HL-60 (cell line): ENCODE data around the gene RFTN1.

ENCODE experiments used
- POLR2AphosphoS5 ChIP-seq: IDR thresholded peaks from 2 replicates; pipeline ENCODE4 v1.6.1; 2012; ENCODE audit warnings: low read depth
- SPI1 ChIP-seq: IDR thresholded peaks from 2 replicates; pipeline ENCODE4 v1.6.1; 2012; ENCODE audit warnings: low read depth, mild to moderate bottlenecking, borderline replicate concordance
- TF ChIP-seq, protein P1 (sequence below): IDR thresholded peaks from one replicate; pipeline ENCODE4 v1.5.1; 2011; ENCODE audit warnings: low read length, control low read depth, inconsistent platforms; ENCODE audit not compliant: insufficient read depth

DNA sequence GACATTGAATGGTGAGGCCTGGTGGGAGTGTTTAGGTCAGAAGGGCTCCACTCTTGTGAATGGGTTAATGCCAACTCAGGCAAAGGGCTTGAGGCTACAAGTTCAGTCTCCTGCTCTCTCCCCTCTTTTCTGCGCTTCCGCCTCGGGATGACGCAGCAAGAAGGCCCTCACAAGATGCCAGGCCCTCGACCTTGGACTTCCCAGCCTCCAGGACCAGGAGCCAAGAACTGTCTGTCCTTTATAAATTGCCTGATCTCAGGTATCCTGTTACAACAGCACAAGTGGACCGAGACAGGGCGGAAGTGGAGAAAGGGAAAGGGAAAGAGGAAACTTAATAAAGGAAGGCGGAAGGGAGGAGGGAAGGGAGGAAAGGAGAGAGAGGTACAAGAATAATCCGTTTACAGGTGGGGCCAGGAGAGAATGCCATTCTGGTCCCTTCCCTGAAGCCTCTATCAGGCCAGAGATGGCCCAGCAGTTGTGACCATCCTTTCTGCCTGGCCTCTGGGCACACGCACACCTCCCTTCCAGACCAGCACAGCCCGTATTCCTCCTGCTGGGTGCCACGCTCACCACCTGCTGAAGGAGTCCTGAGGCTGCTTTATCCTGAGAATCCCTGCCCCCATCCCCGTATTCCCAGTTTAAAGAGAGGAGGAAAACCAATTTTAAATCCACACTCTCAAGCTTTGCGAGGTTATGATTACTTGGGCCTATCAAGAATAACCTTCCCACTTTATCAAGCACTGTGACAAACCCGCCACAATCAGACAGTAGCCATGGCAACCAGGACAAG, 184.3 kb downstream of the RFTN1 start:
- TF ChIP-seq, protein P1, sequence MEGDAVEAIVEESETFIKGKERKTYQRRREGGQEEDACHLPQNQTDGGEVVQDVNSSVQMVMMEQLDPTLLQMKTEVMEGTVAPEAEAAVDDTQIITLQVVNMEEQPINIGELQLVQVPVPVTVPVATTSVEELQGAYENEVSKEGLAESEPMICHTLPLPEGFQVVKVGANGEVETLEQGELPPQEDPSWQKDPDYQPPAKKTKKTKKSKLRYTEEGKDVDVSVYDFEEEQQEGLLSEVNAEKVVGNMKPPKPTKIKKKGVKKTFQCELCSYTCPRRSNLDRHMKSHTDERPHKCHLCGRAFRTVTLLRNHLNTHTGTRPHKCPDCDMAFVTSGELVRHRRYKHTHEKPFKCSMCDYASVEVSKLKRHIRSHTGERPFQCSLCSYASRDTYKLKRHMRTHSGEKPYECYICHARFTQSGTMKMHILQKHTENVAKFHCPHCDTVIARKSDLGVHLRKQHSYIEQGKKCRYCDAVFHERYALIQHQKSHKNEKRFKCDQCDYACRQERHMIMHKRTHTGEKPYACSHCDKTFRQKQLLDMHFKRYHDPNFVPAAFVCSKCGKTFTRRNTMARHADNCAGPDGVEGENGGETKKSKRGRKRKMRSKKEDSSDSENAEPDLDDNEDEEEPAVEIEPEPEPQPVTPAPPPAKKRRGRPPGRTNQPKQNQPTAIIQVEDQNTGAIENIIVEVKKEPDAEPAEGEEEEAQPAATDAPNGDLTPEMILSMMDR, result no peak
- no peak for TF ChIP-seq SPI1
- no peak for TF ChIP-seq POLR2AphosphoS5
